GM23338 (cell line): Measurements from ENCODE around the gene BANK1. TPM values are rescaled to one million over a fixed set of nuclear protein-coding genes. Genes with fewer than 3 reads are reported as not detected.

Source experiments
- ATAC-seq: fragments of 200-7000 bp; cut with Tn5 transposase; 3 replicates; pipeline ENCODE4 v1.9.1; 2020
- DNase-seq: peaks from one replicate; pipeline ENCODE4 v3.0.0-alpha.2; 2015; ENCODE audit warnings: low spot score
- H2AFZ ChIP-seq: fragments of 200-600 bp; sonication (generic); 2 replicates; pipeline ENCODE4 v1.8.0; 2016; ENCODE audit warnings: antibody characterized with exemption, mild to moderate bottlenecking, moderate library complexity
- H3F3A ChIP-seq: fragments of 200-600 bp; sonication (generic); replicated peaks from 2 replicates; pipeline ENCODE4 v1.8.0; 2017; ENCODE audit warnings: antibody characterized with exemption, mixed run types, low read depth
- H3K27ac ChIP-seq: fragments of 200-600 bp; sonication (generic); 2 replicates; pipeline ENCODE4 v1.6.1; 2016; ENCODE audit warnings: low read depth
- H3K27me3 ChIP-seq: fragments of 200-600 bp; sonication (generic); 2 replicates; pipeline ENCODE4 v1.8.0; 2016; ENCODE audit warnings: mild to moderate bottlenecking, mixed run types, moderate library complexity; ENCODE audit not compliant: insufficient read depth
- H3K36me3 ChIP-seq: fragments of 200-600 bp; sonication (generic); 2 replicates; pipeline ENCODE4 v1.8.0; 2016; ENCODE audit warnings: mild to moderate bottlenecking; ENCODE audit not compliant: insufficient read depth
- H3K4me1 ChIP-seq: fragments of 200-600 bp; sonication (generic); 2 replicates; pipeline ENCODE4 v1.8.0; 2016; ENCODE audit warnings: mild to moderate bottlenecking, moderate library complexity; ENCODE audit not compliant: insufficient read depth
- H3K4me2 ChIP-seq: fragments of 200-600 bp; sonication (generic); 2 replicates; pipeline ENCODE4 v1.7.1; 2017; ENCODE audit warnings: mixed run types
- H3K4me3 ChIP-seq: fragments of 200-600 bp; sonication (generic); 2 replicates; pipeline ENCODE4 v1.6.1; 2016; ENCODE audit warnings: mixed run types
- H3K79me2 ChIP-seq: fragments of 200-600 bp; sonication (generic); replicated peaks from 2 replicates; pipeline ENCODE4 v1.8.0; 2017; ENCODE audit warnings: mild to moderate bottlenecking; ENCODE audit not compliant: insufficient read depth
- H3K9me2 ChIP-seq: fragments of 200-600 bp; sonication (generic); 2 replicates; pipeline ENCODE4 v1.8.0; 2017; ENCODE audit not compliant: insufficient read depth
- H4K20me1 ChIP-seq: fragments of 200-600 bp; sonication (generic); replicated peaks from 2 replicates; pipeline ENCODE4 v1.8.0; 2017; ENCODE audit warnings: mild to moderate bottlenecking; ENCODE audit not compliant: insufficient read depth
- H3K27ac Mint-ChIP-seq: 2 replicates; pipeline ENCODE4 v1.8.0; 2020; ENCODE audit warnings: inconsistent platforms, mild to moderate bottlenecking, moderate library complexity, mixed read lengths
- H3K27me3 Mint-ChIP-seq: 3 replicates; pipeline ENCODE4 v1.8.0; 2022; ENCODE audit warnings: low read depth, mild to moderate bottlenecking, moderate library complexity, mixed read lengths, inconsistent platforms; ENCODE audit not compliant: insufficient read depth, poor library complexity
- H3K36me3 Mint-ChIP-seq: 3 replicates; pipeline ENCODE4 v1.8.0; 2021; ENCODE audit warnings: low read depth, mild to moderate bottlenecking, inconsistent platforms, moderate library complexity, mixed read lengths
- H3K4me1 Mint-ChIP-seq: 3 replicates; pipeline ENCODE4 v1.8.0; 2020; ENCODE audit warnings: mild to moderate bottlenecking, inconsistent platforms, mixed read lengths
- H3K4me3 Mint-ChIP-seq: 3 replicates; pipeline ENCODE4 v1.8.0; 2021; ENCODE audit warnings: moderate library complexity, mild to moderate bottlenecking, inconsistent platforms, mixed read lengths
- H3K9me3 Mint-ChIP-seq: 3 replicates; pipeline ENCODE4 v1.8.0; 2020; ENCODE audit warnings: moderate library complexity, mild to moderate bottlenecking, inconsistent platforms, mixed read lengths
- CREB1 ChIP-seq: fragments of 250-450 bp; sonication (Bioruptor Pico); IDR thresholded peaks from 2 replicates; pipeline ENCODE4 v1.5.0; 2020; ENCODE audit warnings: low read depth, mild to moderate bottlenecking, moderate library complexity
- CTCF ChIP-seq, 2 experiments: fragments of 200-600 bp in 1 of 2; sonication (generic) in 1 of 2; conservative IDR thresholded peaks; 2 replicates each; pipeline versions ENCODE4 v1.5.1 to v1.6.1; 2016 to 2017; ENCODE audit warnings: antibody characterized with exemption in 2 of 2, low read depth in 2 of 2, mild to moderate bottlenecking in 2 of 2, moderate library complexity in 1 of 2
- ETS1 ChIP-seq: IDR thresholded peaks from 2 replicates; pipeline ENCODE4 v1.6.1; 2016; ENCODE audit warnings: antibody characterized with exemption
- JUNB ChIP-seq: IDR thresholded peaks from one replicate; pipeline ENCODE4 v1.6.1; 2016; ENCODE audit warnings: antibody characterized with exemption; ENCODE audit not compliant: unreplicated experiment
- REST ChIP-seq: IDR thresholded peaks from one replicate; pipeline ENCODE4 v1.6.1; 2018; ENCODE audit warnings: antibody characterized with exemption; ENCODE audit not compliant: unreplicated experiment
- STAT1 ChIP-seq: IDR thresholded peaks from one replicate; pipeline ENCODE4 v1.6.1; 2016; ENCODE audit warnings: antibody characterized with exemption; ENCODE audit not compliant: unreplicated experiment
- ZNF331 ChIP-seq: fragments of 250-450 bp; sonication (Bioruptor Pico); IDR thresholded peaks from 2 replicates; pipeline ENCODE4 v1.5.0; 2020; ENCODE audit warnings: low read depth, mild to moderate bottlenecking, moderate library complexity
- polyA plus RNA-seq: library from polyadenylated mRNA; unstranded; fragments of >200 nt; fragmentation: Nextera tagmentation; extraction: Ambion mirVana; gene quantifications from 2 replicates; pipeline ENCODE4 v1.2.1, GENCODE V29; 2016
- total RNA-seq: library from RNA; depleted of rRNA; stranded (reverse); fragments of >200 nt; shearing (Covaris generic); gene quantifications from 2 replicates; pipeline ENCODE4 v1.2.3, GENCODE V29; 2014

Gene BANK1
- total and polyA plus RNA-seq, 2 experiments from 2014 or later, result 0.86 to 0.87 TPM

GRCh38 chr4:101777431-101777830 lies 13.1 kb upstream of the BANK1 start:
- H2AFZ ChIP-seq, result no peak overlapping the region
- Mint-ChIP-seq H3K27me3 (peaks cover 1% of the 10 kb centered on the region), H3K36me3 (no peaks in the 10 kb centered on the region), H3K4me1 (no peaks in the 10 kb centered on the region), H3K27ac (no peak overlapping the region), H3K4me3 (no peak overlapping the region), H3K9me3 (no peaks in the 10 kb centered on the region)
- DNase-seq (no peak), ATAC-seq (no peak)
- H3K79me2 ChIP-seq, result no peaks in the 10 kb centered on the region
- TF ChIP-seq CTCF (conservative IDR thresholded peaks at IDR 0.05; ENCODE audit: low read depth in 2 of 2) (no peak), STAT1 (no peak), REST (no peak), ZNF331 (no peak)
- H3K4me2 ChIP-seq, result no peak overlapping the region
- no peak overlapping the region for H3K4me3 ChIP-seq
- no peaks in the 10 kb centered on the region for H3K4me1 ChIP-seq
- H4K20me1 ChIP-seq, result no peaks in the 10 kb centered on the region
- H3F3A ChIP-seq, result no peaks in the 10 kb centered on the region
- no peaks in the 10 kb centered on the region for H3K36me3 ChIP-seq
- H3K27me3 ChIP-seq, result no peaks in the 10 kb centered on the region
- H3K9me2 ChIP-seq, result peaks cover 22% of the 10 kb centered on the region; the same call in 1 of the 2 replicates
- H3K27ac ChIP-seq, result no peak overlapping the region

GRCh38 chr4:101780284-101780683 lies 10.2 kb upstream of the BANK1 start:
- Histone ChIP-seq H3K27ac (no peak overlapping the region), H3K9me2 (peaks cover 21% of the 10 kb centered on the region; the same call in 1 of the 2 replicates), H3K4me2 (no peak overlapping the region), H3K4me1 (no peaks in the 10 kb centered on the region), H3K4me3 (no peak overlapping the region), H2AFZ (no peak overlapping the region), H4K20me1 (no peaks in the 10 kb centered on the region), H3K36me3 (no peaks in the 10 kb centered on the region), H3F3A (no peaks in the 10 kb centered on the region), H3K27me3 (no peaks in the 10 kb centered on the region), H3K79me2 (no peaks in the 10 kb centered on the region)
- Mint-ChIP-seq H3K27ac (no peak overlapping the region), H3K4me3 (no peak overlapping the region), H3K4me1 (peaks cover 7% of the 10 kb centered on the region; the same call in 1 of the 3 replicates), H3K36me3 (no peaks in the 10 kb centered on the region), H3K27me3 (no peaks in the 10 kb centered on the region), H3K9me3 (no peaks in the 10 kb centered on the region)
- no peak for DNase-seq
- ATAC-seq, result no peak
- TF ChIP-seq CREB1 (CRISPR knock-in tag) (no peak), CTCF (conservative IDR thresholded peaks at IDR 0.05; ENCODE audit: low read depth in 2 of 2) (no peak), JUNB (no peak), ETS1 (no peak)
